ENCODE data around the gene VARS1.

DNA sequence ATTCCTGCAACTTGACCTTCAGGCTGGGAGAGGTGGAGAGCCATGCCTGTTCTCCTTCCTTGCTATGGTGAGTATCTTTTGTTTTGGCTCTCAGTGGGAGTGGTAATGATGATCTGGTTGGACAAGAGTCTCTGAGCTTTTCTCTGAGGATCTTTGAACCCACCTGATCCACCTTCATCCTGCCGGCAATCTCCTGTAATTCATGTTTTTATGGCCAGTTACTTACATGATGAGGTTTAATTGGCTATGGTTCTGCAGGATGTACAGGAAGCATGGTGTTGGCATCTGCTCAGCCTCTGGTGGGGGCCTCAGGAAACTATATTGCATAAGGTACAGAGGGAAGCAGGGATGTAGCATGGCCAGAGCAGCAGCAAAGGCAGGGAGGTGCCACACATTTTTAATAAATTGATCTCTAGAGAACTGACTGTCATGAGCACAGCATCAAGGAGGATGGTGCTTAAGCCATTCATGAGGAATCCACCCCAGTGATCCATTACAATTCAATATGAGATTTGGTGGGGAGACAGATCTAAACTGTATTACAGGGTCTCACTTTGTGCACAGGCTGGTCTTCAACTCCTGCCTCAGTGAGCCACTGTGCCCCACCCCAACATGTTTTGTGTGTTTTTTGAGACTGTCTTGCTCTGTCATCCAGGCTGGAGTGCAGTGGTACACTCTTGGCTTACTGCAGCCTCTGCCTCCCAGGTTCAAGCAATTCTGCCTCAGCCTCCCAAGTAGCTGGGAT, 42.0 kb upstream of the VARS1 start:
- TF ChIP-seq, protein P1, sequence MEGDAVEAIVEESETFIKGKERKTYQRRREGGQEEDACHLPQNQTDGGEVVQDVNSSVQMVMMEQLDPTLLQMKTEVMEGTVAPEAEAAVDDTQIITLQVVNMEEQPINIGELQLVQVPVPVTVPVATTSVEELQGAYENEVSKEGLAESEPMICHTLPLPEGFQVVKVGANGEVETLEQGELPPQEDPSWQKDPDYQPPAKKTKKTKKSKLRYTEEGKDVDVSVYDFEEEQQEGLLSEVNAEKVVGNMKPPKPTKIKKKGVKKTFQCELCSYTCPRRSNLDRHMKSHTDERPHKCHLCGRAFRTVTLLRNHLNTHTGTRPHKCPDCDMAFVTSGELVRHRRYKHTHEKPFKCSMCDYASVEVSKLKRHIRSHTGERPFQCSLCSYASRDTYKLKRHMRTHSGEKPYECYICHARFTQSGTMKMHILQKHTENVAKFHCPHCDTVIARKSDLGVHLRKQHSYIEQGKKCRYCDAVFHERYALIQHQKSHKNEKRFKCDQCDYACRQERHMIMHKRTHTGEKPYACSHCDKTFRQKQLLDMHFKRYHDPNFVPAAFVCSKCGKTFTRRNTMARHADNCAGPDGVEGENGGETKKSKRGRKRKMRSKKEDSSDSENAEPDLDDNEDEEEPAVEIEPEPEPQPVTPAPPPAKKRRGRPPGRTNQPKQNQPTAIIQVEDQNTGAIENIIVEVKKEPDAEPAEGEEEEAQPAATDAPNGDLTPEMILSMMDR (conservative IDR thresholded peaks at IDR 0.05; ENCODE audit: low read length): no peak
- TF ChIP-seq EZH2phosphoT487 (IDR thresholded peaks at IDR 0.05; ENCODE audit: borderline replicate concordance, low read depth, low read length): no peak

Data from OCI-LY7 (cell line).